HG03469 (cell line): Measurements from ENCODE around the gene FOCAD.
A peak's percentile ranks its signal among the peaks of the same experiment; 100 is the strongest.
"Not testable (repeated sequence)": the region's sequence is repeated elsewhere in the genome, so short reads cannot be mapped to it uniquely, and the experiment has no call there.

Experiments used
- ATAC-seq: cut with Tn5 transposase; IDR thresholded peaks from one replicate; pipeline ENCODE4 v1.9.1; 2021; ENCODE audit warnings: mild to moderate bottlenecking, moderate library complexity, moderate number of reproducible peaks; ENCODE audit not compliant: unreplicated experiment

FOCAD gene

DNA sequence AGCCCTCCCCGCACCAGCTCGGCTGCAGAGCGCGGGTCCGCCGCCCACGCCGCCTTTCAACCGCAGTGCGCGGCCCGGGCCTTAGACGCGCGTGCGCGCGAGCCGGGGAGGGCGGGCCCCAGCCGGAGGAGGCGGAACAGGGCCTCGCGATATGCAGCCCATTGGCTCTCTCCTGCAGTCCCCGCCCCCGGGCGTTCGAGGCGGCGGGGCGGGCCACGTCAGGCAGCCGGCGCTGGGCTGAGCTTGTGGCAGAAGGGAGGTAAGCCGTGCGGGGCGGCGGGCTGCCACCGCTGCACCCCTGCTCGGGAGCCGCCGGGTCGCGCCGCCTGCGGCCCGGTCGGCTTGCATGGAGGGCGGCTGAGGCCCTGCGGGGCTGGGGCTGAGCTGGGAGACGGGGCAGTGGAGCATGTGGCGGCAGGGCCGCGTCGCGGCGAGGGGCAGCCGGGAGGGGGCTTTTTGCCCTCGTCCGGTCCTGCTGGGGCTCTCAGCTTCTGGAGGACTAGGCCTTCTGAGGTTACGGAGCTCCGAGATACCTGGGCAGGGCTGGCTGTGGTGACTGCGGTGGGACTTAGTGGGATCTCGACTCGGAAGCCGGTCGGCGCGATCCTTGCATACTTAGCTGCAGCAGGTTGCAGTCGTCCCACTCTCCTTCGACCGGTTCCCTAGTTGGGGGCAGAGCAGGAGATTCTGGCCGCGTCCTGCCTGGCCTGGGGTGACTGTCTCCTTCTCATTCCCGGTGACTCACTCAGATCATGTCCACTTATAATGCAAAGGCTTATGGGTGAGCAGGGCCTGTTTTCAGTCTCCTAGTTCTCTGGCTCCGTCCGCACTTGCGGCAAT lies at the start of gene FOCAD:
FOCAD (plus strand) TSS at position 225 of the 840 bp plus-strand sequence. CDS start 31,095 bp downstream, outside the sequence.
- peak; percentile 96 for ATAC-seq

DNA sequence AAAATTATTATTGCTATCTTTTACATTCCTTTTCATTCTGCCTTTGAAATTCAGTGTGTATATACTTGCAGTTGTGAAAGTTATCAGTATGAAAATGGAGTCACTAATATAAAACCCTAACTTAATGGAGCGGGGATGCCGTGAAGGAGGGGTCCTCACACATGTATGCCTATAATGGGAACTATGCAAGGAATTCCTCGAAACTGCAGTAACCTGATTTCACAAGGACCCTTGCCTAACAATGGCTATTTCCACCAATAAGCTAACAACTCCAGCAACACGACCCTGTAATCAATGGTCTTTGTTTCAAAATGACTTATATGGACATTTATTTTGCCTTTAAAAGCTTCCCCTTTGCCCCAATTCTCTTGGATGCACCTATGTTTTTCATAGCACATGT lies 49.2 kb upstream of the FOCAD start:
- no peak for ATAC-seq

DNA sequence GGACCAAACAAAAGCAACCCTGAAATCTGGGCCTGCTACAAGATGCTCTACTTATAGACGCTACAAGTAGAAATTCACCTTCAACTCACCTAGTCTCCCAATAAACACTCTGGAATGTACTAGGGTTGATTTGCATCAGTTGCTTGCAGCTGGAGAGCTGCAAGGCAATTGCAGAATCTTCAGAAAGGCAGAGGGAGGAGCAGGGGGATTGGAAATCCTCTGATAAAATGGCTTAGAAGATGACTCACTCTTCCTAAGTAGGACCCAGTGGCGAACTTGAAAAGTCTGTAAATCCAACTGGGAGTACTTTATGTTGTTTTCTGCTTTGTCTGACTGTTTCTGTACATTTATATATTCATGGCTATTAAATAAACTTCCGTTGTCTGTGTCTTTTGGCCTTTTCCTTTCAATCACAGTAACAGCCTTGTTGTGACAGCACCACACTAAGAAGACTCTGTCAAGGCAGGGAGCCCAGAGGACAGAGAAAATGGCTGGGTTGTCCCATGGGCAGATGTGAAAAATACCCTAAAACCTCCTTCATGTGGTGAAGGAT lies 47.1 kb upstream of the FOCAD start:
- ATAC-seq = no peak

GRCh38 chr9:20640331-20641187 lies 43.5 kb upstream of the FOCAD start:
- peak; percentile 88 for ATAC-seq

DNA sequence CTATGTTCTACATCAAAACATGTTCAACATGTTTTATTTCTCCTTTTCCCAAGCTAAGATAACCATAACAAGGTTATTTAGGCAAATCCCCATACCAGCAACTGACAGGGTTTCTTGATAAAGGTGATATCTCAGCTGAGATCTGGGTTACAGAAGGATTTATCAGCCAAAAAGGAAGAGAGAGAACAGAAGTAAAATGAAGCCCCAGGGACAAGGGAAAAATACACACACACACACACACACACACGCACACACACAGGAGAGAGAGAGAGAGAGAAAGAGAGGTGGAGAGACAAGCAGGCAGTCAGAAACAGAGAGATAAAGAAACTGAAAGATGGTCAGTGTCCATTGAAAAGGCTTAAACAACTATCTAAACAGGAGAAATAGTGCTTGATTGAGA lies 42.0 kb upstream of the FOCAD start:
- ATAC-seq = no peak

- ATAC-seq = no peak
These were observed 40.4 kb upstream of the FOCAD start for GRCh38 chr9:20643660-20644059.

DNA sequence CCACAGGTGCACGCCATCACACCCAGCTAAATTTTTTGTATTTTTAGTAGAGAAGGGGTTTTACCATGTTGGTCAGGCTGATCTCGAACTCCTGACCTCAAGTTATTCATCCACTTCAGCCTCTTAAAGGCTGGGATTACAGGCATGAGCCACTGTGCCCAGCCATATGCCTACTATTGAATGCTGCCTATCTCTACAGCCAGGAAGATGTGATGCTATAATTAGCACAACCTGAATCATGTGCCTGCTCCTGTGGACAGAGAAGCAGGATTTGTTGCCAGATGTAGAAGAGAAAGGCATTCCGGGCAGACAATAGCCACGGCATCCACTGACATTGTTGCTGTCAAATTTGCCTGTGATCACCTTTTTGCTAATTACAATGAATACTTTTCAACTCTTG lies 37.4 kb upstream of the FOCAD start:
- ATAC-seq = no peak

- ATAC-seq = no peak
These were observed 34.7 kb upstream of the FOCAD start for GRCh38 chr9:20649381-20649780.

GRCh38 chr9:20650313-20650712 lies 33.7 kb upstream of the FOCAD start:
- ATAC-seq = no peak

- no peak for ATAC-seq
These were observed 33.2 kb upstream of the FOCAD start for GRCh38 chr9:20650750-20651299.

- no peak for ATAC-seq
These were observed 32.1 kb upstream of the FOCAD start for GRCh38 chr9:20651939-20652338.

- not testable (repeated sequence) for ATAC-seq
These were observed 25.8 kb upstream of the FOCAD start for GRCh38 chr9:20658246-20658667.

GRCh38 chr9:20658677-20659473 lies 25.2 kb upstream of the FOCAD start:
- no peak for ATAC-seq

DNA sequence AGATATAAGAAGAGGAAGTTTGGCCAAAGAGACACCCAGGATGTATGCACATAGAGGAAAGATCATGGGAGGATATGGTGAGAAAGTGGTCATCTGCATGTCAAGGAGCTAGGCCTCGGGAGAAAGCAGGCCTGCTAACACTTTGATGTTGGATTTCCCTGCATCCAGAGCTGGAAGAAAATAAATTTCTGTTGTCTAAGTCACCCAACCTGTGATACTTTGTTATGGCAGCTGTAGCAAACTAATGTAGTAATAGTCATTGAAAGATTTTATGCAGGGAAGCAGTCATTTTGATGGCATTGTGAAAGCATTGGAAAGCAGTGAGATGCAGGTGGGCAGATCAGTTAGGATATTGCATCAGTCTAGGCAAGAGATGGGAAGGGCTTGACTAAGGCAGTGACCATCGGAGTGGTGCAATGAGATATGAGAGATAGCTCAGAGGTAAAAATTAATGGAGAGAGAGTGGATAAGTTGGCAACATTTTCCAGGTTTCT lies 24.5 kb upstream of the FOCAD start:
- no peak for ATAC-seq

DNA sequence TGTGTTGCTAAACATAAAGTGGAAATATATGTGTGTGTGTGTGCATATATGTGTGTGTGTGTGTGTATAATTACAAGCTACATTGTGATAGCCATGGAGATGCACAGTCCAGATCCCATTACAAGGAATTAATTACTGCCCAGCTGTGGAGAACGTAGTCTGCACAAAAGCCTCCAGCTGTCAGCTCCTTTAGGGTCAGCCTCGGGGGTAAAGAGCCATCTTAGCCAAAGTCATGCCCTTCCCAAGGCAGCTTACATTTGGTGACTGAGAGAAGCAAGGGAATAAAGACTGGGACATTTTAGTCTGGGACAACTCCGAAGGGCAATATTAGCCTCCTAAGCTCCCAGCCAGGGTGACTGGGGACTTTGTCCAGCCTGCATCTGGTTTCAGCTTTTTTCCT lies 21.9 kb upstream of the FOCAD start:
- ATAC-seq = no peak

DNA sequence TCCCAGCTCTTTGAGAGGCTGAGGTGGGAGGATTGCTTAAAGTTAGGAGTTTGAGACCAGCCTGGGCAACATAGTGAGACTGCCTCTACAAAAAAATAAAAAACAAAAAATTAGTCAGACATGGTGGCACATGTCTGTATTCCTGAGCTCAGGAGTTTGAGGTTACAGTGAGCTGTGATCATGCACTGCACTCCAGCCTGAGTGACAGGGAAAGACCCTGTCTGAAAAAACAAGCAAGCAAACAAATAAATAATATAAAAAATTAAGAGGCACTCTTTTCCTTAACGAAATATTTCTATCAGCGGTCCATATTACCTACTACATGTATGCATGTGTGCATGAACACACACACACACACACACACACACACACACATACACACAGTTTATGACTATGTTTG lies 20.9 kb upstream of the FOCAD start:
- ATAC-seq = no peak

- ATAC-seq = no peak
These were observed 19.6 kb upstream of the FOCAD start for GRCh38 chr9:20664501-20664900.

DNA sequence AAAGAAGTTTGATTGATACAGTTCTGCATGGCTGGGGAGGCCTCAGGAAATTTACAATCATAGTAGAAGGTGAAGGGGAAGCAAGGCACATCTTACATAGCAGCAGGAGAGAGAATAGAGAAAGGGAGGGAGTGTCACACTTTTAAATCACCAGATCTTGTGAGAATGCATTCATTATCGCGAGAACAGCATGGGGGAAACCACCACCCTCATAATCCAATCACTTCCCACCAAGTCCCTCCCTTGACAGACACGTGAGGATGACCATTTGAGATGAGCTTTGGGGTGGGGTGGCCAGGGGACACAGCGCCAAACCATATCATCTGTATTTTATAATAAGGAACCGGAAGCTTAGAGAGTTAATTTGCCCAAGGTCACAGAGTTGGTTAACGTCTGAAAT lies 13.7 kb upstream of the FOCAD start:
- ATAC-seq = no peak

- ATAC-seq = no peak
These were observed 12.4 kb upstream of the FOCAD start for GRCh38 chr9:20671635-20672034.

DNA sequence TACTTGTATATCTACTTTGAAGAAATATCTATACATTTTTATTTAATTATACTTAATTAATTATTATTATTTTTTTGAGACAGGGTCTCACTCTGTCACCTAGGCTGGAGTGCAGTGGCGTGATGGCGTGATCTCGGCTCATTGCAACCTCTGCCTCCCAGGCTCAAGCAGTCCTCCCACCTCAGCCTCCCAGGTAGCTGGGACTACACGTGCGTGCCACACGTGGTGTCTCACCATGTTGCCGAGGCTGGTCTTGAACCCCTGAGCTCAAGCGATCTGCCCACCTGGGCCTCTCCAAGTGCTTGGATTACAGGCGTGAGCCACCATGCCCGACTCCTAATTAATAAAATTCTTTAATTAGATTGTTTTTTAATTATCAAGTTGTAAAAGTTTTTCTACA lies 10.5 kb upstream of the FOCAD start:
- not testable (repeated sequence) for ATAC-seq
